Fibroblast of villous mesenchyme (primary cell): ENCODE measurements around the gene ZNF783. TPM values are rescaled to one million over a fixed set of nuclear protein-coding genes. Genes with fewer than 3 reads are reported as not detected.
"Not testable (repeated sequence)": the region's sequence is repeated elsewhere in the genome, so short reads cannot be mapped to it uniquely, and the experiment has no call there.

Experiments
- DNase-seq: peaks from one replicate; pipeline ENCODE4 v3.0.0-alpha.2; 2010; ENCODE audit warnings: low read depth
- H3K4me3 ChIP-seq: 2 replicates; pipeline ENCODE4 v1.5.1; 2011; ENCODE audit warnings: low read depth, mild to moderate bottlenecking, low read length
- CTCF ChIP-seq: IDR thresholded peaks from 2 replicates; pipeline ENCODE4 v1.5.1; 2012; ENCODE audit warnings: low read depth, mild to moderate bottlenecking, low read length; ENCODE audit not compliant: insufficient read depth
- total RNA-seq: library from RNA; depleted of rRNA; stranded (reverse); fragments of >200 nt; gene quantifications from 2 replicates; pipeline ENCODE4 v1.2.3, GENCODE V29; 2012

ZNF783 gene
- total RNA-seq, 1 donor: 8.6 TPM

- no peak overlapping the region for H3K4me3 ChIP-seq
- no peak for DNase-seq
- TF ChIP-seq CTCF: no peak
These were observed 63.3 kb downstream of the ZNF783 start for GRCh38 chr7:149325248-149325647.

- no peak for TF ChIP-seq CTCF
- DNase-seq: no peak
- H3K4me3 ChIP-seq: no peak overlapping the region
These were observed 67.3 kb downstream of the ZNF783 start for GRCh38 chr7:149329265-149329664.

- TF ChIP-seq CTCF: no peak
- no peak for DNase-seq
- no peak overlapping the region for H3K4me3 ChIP-seq
These were observed 67.9 kb downstream of the ZNF783 start for GRCh38 chr7:149329766-149330334.

GRCh38 chr7:149330914-149331567, 69.0 kb downstream of the ZNF783 start:
- H3K4me3 ChIP-seq: no peak overlapping the region
- no peak for DNase-seq
- no peak for TF ChIP-seq CTCF

GRCh38 chr7:149332602-149333320, 70.8 kb downstream of the ZNF783 start:
- not testable (repeated sequence) for H3K4me3 ChIP-seq, DNase-seq

GRCh38 chr7:149333321-149333717, 71.3 kb downstream of the ZNF783 start:
- DNase-seq: no peak
- H3K4me3 ChIP-seq: no peak overlapping the region
- no peak for TF ChIP-seq CTCF

- no peak for DNase-seq
- peak; percentile 16 for TF ChIP-seq CTCF
These were observed 72.2 kb downstream of the ZNF783 start for GRCh38 chr7:149334219-149334618.

More at GRCh38 chr7:149334219-149334618, 72.2 kb downstream of the ZNF783 start:
- H3K4me3 ChIP-seq: no peak overlapping the region
